ENCODE measurements around the gene ISM1. TPM values are rescaled to one million over a fixed set of nuclear protein-coding genes. Genes with fewer than 3 reads are reported as not detected.

Gene ISM1
- total and polyA plus RNA-seq, 2 of the 13 experiments (the other 11 are each of a cell fraction or from before 2014, with no cell fraction given), result 0.40 to 1.4 TPM

DNA sequence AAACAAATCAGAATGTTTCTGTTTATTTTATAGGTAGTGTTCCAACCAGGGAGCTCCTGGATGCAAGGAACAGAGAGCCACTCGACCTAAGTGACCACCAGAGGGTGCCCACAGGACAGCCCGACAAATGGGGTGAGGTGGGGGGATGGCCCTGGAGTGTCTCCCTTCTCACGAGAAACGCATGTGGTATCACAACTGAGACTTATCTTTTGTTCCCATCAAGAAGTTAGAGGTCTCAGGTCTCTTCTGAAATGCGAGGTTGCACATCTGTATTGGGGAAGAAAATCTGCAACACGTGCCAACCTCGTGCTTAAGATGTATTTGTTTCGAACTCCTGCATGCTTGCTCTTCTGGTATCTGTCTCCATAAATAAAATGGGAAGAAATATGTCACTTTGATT is 104.0 kb downstream of the ISM1 start (continued):
- no peak for TF ChIP-seq ZNF609 (CRISPR knock-in tag; IDR thresholded peaks at IDR 0.05; ENCODE audit: borderline replicate concordance)
- no peak for TF ChIP-seq ZSCAN25 (CRISPR knock-in tag; IDR thresholded peaks at IDR 0.05)
- no peak for TF ChIP-seq GZF1 (CRISPR knock-in tag; IDR thresholded peaks at IDR 0.05)
- TF ChIP-seq, protein P1, sequence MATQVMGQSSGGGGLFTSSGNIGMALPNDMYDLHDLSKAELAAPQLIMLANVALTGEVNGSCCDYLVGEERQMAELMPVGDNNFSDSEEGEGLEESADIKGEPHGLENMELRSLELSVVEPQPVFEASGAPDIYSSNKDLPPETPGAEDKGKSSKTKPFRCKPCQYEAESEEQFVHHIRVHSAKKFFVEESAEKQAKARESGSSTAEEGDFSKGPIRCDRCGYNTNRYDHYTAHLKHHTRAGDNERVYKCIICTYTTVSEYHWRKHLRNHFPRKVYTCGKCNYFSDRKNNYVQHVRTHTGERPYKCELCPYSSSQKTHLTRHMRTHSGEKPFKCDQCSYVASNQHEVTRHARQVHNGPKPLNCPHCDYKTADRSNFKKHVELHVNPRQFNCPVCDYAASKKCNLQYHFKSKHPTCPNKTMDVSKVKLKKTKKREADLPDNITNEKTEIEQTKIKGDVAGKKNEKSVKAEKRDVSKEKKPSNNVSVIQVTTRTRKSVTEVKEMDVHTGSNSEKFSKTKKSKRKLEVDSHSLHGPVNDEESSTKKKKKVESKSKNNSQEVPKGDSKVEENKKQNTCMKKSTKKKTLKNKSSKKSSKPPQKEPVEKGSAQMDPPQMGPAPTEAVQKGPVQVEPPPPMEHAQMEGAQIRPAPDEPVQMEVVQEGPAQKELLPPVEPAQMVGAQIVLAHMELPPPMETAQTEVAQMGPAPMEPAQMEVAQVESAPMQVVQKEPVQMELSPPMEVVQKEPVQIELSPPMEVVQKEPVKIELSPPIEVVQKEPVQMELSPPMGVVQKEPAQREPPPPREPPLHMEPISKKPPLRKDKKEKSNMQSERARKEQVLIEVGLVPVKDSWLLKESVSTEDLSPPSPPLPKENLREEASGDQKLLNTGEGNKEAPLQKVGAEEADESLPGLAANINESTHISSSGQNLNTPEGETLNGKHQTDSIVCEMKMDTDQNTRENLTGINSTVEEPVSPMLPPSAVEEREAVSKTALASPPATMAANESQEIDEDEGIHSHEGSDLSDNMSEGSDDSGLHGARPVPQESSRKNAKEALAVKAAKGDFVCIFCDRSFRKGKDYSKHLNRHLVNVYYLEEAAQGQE (IDR thresholded peaks at IDR 0.05; ENCODE audit: borderline replicate concordance in 1 of 2, low read depth in 1 of 2, low read length in 2 of 2), result no peak
- TF ChIP-seq, protein P2, sequence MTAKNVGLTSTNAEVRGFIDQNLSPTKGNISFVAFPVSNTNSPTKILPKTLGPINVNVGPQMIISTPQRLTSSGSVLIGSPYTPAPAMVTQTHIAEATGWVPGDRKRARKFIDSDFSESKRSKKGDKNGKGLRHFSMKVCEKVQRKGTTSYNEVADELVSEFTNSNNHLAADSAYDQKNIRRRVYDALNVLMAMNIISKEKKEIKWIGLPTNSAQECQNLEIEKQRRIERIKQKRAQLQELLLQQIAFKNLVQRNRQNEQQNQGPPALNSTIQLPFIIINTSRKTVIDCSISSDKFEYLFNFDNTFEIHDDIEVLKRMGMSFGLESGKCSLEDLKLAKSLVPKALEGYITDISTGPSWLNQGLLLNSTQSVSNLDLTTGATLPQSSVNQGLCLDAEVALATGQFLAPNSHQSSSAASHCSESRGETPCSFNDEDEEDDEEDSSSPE (CRISPR knock-in tag; IDR thresholded peaks at IDR 0.05), result 0 out of 2 replicates have a peak, but pooled peaks have one; percentile 35
- peak; percentile 70 for TF ChIP-seq CHD2 (IDR thresholded peaks at IDR 0.05; ENCODE audit: low read depth, low read length)
- TF ChIP-seq ATF7 (IDR thresholded peaks at IDR 0.05), result no peak
- no peak for TF ChIP-seq ATF7 (CRISPR knock-in tag; IDR thresholded peaks at IDR 0.05)
- TF ChIP-seq KDM4B (CRISPR knock-in tag; IDR thresholded peaks at IDR 0.05), result no peak
- no peak for TF ChIP-seq ZBTB37 (CRISPR knock-in tag; IDR thresholded peaks at IDR 0.05)
- TF ChIP-seq, protein P3, sequence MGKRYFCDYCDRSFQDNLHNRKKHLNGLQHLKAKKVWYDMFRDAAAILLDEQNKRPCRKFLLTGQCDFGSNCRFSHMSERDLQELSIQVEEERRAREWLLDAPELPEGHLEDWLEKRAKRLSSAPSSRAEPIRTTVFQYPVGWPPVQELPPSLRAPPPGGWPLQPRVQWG (CRISPR knock-in tag; IDR thresholded peaks at IDR 0.05; ENCODE audit: borderline replicate concordance, low read depth), result no peak
- TF ChIP-seq KDM6A (CRISPR knock-in tag; IDR thresholded peaks at IDR 0.05; ENCODE audit: low read depth), result no peak
- no peak for TF ChIP-seq ZBTB21 (CRISPR knock-in tag; IDR thresholded peaks at IDR 0.05)
- peak; percentile 53; the same call in 1 of the 2 replicates for TF ChIP-seq ZNF335 (CRISPR knock-in tag; IDR thresholded peaks at IDR 0.05)
- TF ChIP-seq BRCA1 (CRISPR knock-in tag; IDR thresholded peaks at IDR 0.05), result no peak
- peak; percentile 23; the same call in 1 of the 2 replicates for TF ChIP-seq GATAD1 (CRISPR knock-in tag; IDR thresholded peaks at IDR 0.05)
- no peak for TF ChIP-seq ZNF552 (CRISPR knock-in tag; IDR thresholded peaks at IDR 0.05; ENCODE audit: borderline replicate concordance)
- TF ChIP-seq ZNF512 (CRISPR knock-in tag; IDR thresholded peaks at IDR 0.05), result no peak

Data from HepG2 (cell line).